ENCODE data around the gene TNFAIP8L1.

The TNFAIP8L1 gene

GRCh38 chr19:4662020-4662695 is 22.8 kb downstream of the TNFAIP8L1 start:
- H3K4me2 ChIP-seq (ENCODE audit: low read length), result no peak overlapping the region
- no peaks in the 10 kb centered on the region for H3F3A ChIP-seq (ENCODE audit: insufficient read depth, low read length)
- H3K27me3 ChIP-seq (ENCODE audit: insufficient read depth, low read length), result no peaks in the 10 kb centered on the region
- no peaks in the 10 kb centered on the region for H3K4me1 ChIP-seq (ENCODE audit: insufficient read depth, low read length, severe bottlenecking)
- H4K20me1 ChIP-seq (ENCODE audit: insufficient read depth, low read length), result no peaks in the 10 kb centered on the region
- H3K9me2 ChIP-seq (ENCODE audit: low read depth, low read length), result no peaks in the 10 kb centered on the region
- H3K27ac ChIP-seq (ENCODE audit: low read depth, low read length, poor library complexity, severe bottlenecking), result no peak overlapping the region
- H3K9me3 ChIP-seq (ENCODE audit: low read length), result no peaks in the 10 kb centered on the region
- no peak overlapping the region for H2AFZ ChIP-seq (ENCODE audit: low read length)
- H3K79me2 ChIP-seq (ENCODE audit: insufficient read depth, low read length), result no peaks in the 10 kb centered on the region
- TF ChIP-seq, protein P1, sequence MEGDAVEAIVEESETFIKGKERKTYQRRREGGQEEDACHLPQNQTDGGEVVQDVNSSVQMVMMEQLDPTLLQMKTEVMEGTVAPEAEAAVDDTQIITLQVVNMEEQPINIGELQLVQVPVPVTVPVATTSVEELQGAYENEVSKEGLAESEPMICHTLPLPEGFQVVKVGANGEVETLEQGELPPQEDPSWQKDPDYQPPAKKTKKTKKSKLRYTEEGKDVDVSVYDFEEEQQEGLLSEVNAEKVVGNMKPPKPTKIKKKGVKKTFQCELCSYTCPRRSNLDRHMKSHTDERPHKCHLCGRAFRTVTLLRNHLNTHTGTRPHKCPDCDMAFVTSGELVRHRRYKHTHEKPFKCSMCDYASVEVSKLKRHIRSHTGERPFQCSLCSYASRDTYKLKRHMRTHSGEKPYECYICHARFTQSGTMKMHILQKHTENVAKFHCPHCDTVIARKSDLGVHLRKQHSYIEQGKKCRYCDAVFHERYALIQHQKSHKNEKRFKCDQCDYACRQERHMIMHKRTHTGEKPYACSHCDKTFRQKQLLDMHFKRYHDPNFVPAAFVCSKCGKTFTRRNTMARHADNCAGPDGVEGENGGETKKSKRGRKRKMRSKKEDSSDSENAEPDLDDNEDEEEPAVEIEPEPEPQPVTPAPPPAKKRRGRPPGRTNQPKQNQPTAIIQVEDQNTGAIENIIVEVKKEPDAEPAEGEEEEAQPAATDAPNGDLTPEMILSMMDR (IDR thresholded peaks at IDR 0.05; ENCODE audit: low read length), result no peak
- TF ChIP-seq EZH2 (IDR thresholded peaks at IDR 0.05; ENCODE audit: borderline replicate concordance, low read length), result no peak
- no peak overlapping the region for H3K4me3 ChIP-seq (ENCODE audit: low read depth, low read length, poor library complexity, severe bottlenecking)
- H3K36me3 ChIP-seq (ENCODE audit: insufficient read depth, low read length), result peaks cover 58% of the 10 kb centered on the region
- H3K9ac ChIP-seq (ENCODE audit: low read length), result no peak overlapping the region

GRCh38 chr19:4662812-4663211 is 23.5 kb downstream of the TNFAIP8L1 start:
- Histone ChIP-seq H3K79me2 (ENCODE audit: insufficient read depth, low read length) (no peaks in the 10 kb centered on the region), H3K4me1 (ENCODE audit: insufficient read depth, low read length, severe bottlenecking) (no peaks in the 10 kb centered on the region), H4K20me1 (ENCODE audit: insufficient read depth, low read length) (no peaks in the 10 kb centered on the region), H3K4me3 (ENCODE audit: low read depth, low read length, poor library complexity, severe bottlenecking) (no peak overlapping the region), H2AFZ (ENCODE audit: low read length) (no peak overlapping the region), H3K27ac (ENCODE audit: low read depth, low read length, poor library complexity, severe bottlenecking) (no peak overlapping the region), H3K27me3 (ENCODE audit: insufficient read depth, low read length) (no peaks in the 10 kb centered on the region), H3K36me3 (ENCODE audit: insufficient read depth, low read length) (peaks cover 58% of the 10 kb centered on the region), H3K9me2 (ENCODE audit: low read depth, low read length) (no peaks in the 10 kb centered on the region), H3K4me2 (ENCODE audit: low read length) (no peak overlapping the region), H3K9ac (ENCODE audit: low read length) (no peak overlapping the region), H3F3A (ENCODE audit: insufficient read depth, low read length) (no peaks in the 10 kb centered on the region), H3K9me3 (ENCODE audit: low read length) (no peaks in the 10 kb centered on the region)
- TF ChIP-seq, protein P1 (IDR thresholded peaks at IDR 0.05; ENCODE audit: low read length), result no peak
- TF ChIP-seq EZH2 (IDR thresholded peaks at IDR 0.05; ENCODE audit: borderline replicate concordance, low read length), result no peak

GRCh38 chr19:4664642-4665041 is 25.3 kb downstream of the TNFAIP8L1 start:
- H3K27ac ChIP-seq (ENCODE audit: low read depth, low read length, poor library complexity, severe bottlenecking), result no peak overlapping the region
- H3K4me1 ChIP-seq (ENCODE audit: insufficient read depth, low read length, severe bottlenecking), result peaks cover 7% of the 10 kb centered on the region
- H3K4me3 ChIP-seq (ENCODE audit: low read depth, low read length, poor library complexity, severe bottlenecking), result no peak overlapping the region
- H3K9me3 ChIP-seq (ENCODE audit: low read length), result no peaks in the 10 kb centered on the region
- no peaks in the 10 kb centered on the region for H3K79me2 ChIP-seq (ENCODE audit: insufficient read depth, low read length)
- no peaks in the 10 kb centered on the region for H4K20me1 ChIP-seq (ENCODE audit: insufficient read depth, low read length)
- H3K4me2 ChIP-seq (ENCODE audit: low read length), result no peak overlapping the region
- H2AFZ ChIP-seq (ENCODE audit: low read length), result no peak overlapping the region
- H3K9me2 ChIP-seq (ENCODE audit: low read depth, low read length), result no peaks in the 10 kb centered on the region
- H3K36me3 ChIP-seq (ENCODE audit: insufficient read depth, low read length), result peaks cover 65% of the 10 kb centered on the region
- H3K9ac ChIP-seq (ENCODE audit: low read length), result no peak overlapping the region
- no peaks in the 10 kb centered on the region for H3F3A ChIP-seq (ENCODE audit: insufficient read depth, low read length)
- H3K27me3 ChIP-seq (ENCODE audit: insufficient read depth, low read length), result no peaks in the 10 kb centered on the region
- no peak for TF ChIP-seq EZH2 (IDR thresholded peaks at IDR 0.05; ENCODE audit: borderline replicate concordance, low read length)
- TF ChIP-seq, protein P1 (IDR thresholded peaks at IDR 0.05; ENCODE audit: low read length), result no peak

Measured in OCI-LY1 (cell line).